D721Med (cell line): ENCODE measurements around the gene GRN.

Experiments
- DNase-seq: peaks from one replicate; pipeline ENCODE4 v3.0.0; 2011; ENCODE audit warnings: low spot score; ENCODE audit not compliant: insufficient read length
- FAIRE-seq: peaks from 2 replicates; lab custom pipeline; 2011; peaks lifted over from hg19 to GRCh38; lab: Jason Lieb, UNC
- CTCF ChIP-seq: IDR thresholded peaks from 2 replicates; pipeline ENCODE4 v1.5.1; 2012; ENCODE audit warnings: mild to moderate bottlenecking, control low read depth; ENCODE audit not compliant: insufficient read depth; ENCODE audit errors: missing control alignments

GRN gene

GRCh38 chr17:44348234-44348987, 3.3 kb downstream of the GRN start:
- TF ChIP-seq CTCF, result no peak
- DNase-seq, result no peak
- FAIRE-seq, result no peak

- DNase-seq (no peak), FAIRE-seq (no peak)
- TF ChIP-seq CTCF, result no peak
Measured at GRCh38 chr17:44348988-44349364, 3.9 kb downstream of the GRN start.

- FAIRE-seq, result no peak
- DNase-seq, result no peak
- no peak for TF ChIP-seq CTCF
Measured at GRCh38 chr17:44349553-44350070, 4.5 kb downstream of the GRN start.

GRCh38 chr17:44350733-44351226, 5.7 kb downstream of the GRN start:
- FAIRE-seq (no peak), DNase-seq (peak; percentile 98)
- TF ChIP-seq CTCF, result peak; percentile 78

GRCh38 chr17:44351464-44351863, 6.4 kb downstream of the GRN start:
- no peak for FAIRE-seq
- no peak for DNase-seq
- TF ChIP-seq CTCF, result no peak

GRCh38 chr17:44351961-44352827, 7.1 kb downstream of the GRN start:
- DNase-seq (no peak), FAIRE-seq (no peak)
- no peak for TF ChIP-seq CTCF
